ENCODE results near the gene TXNRD1.
"Not testable (repeated sequence)": the region's sequence is repeated elsewhere in the genome, so short reads cannot be mapped to it uniquely, and the experiment has no call there.

TXNRD1 gene

GRCh38 chr12:104197264-104197663, 18.3 kb upstream of the TXNRD1 start:
- DNase-seq: no peak

DNA sequence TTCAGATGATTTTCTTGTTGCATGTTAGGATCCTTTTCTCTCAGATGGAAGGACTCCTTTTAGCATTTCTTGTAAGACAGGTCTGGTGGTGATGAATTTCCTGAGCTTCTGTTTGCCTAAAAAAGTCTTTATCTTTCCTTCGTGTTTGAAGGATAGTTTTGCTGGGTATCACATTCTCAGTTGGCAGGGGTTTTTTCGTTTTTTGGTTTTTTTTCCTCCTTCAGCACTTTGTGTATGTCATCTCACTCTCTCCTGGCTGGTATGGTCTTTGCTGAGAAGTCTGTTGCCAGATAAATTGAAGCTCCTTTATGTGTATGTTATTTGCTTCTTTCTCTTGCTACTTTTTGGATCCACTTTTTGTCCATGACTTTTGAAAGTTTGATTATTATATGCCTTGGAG, 15.6 kb upstream of the TXNRD1 start:
- no peak for DNase-seq

GRCh38 chr12:104201238-104202001, 14.2 kb upstream of the TXNRD1 start:
- DNase-seq: peak; percentile 24

GRCh38 chr12:104204690-104205480, 10.7 kb upstream of the TXNRD1 start:
- no peak for DNase-seq

DNA sequence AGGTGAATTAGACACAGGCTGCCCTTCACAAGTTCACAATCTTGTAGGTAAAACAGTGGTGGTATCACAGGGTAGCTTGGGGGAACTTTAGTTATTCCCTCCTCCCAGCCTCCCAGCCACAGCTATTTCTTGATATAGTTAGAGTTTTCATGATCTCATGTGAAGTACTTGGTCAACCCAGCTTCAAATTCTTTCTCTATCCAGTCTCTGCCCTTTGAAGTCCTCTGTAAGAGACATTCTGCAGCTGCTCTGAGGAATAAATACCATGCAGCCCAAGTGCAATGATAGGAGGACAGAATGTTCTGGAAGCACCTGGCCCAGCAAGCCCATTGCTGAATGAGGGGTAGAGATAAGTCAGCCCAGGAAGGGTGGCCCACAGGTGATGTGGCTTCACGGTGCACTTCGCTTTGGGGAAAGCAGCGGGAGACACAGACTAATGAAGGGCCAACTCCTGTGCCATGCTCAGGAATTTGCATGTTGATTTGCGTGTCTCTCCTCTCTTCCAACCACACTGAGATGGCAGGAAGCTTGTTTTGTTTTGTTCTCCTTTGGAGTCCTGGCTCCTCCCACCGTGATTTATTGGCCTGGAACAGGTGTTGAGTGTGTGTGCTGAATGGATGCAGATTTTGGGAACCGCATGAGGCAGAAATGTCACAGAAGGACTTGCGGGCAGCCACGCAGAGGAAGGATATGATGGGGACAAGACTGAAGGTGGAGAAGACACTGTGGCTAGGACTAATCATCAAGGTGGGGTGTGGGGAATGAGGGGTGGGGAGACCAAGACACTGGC, 8.0 kb upstream of the TXNRD1 start:
- no peak for DNase-seq

GRCh38 chr12:104212516-104212915, 3.1 kb upstream of the TXNRD1 start:
- DNase-seq: no peak

DNA sequence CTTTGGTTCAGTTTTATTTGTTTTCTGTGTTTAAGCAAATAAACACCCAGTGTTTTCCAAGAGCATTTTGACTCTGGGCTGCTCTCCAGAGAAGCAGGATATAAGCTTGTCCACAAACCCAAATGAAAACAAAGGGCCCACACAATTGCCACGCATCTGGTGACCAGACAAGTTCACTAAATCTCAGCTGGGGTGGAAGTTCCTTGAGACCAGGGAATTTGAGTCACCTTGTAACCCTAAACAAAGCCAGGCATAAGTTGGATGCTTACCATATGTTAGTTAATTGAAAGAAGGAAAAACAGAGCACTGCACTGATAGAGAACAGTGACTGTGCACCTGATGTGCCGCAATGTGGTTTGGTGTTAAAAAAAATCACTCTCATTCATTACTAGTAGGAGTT, 1.6 kb upstream of the TXNRD1 start:
- no peak for DNase-seq

- DNase-seq: no peak
These were observed 944 bp downstream of the TXNRD1 start for GRCh38 chr12:104216521-104216924.

GRCh38 chr12:104218506-104218905, 2.9 kb downstream of the TXNRD1 start:
- DNase-seq: not testable (repeated sequence)

DNA sequence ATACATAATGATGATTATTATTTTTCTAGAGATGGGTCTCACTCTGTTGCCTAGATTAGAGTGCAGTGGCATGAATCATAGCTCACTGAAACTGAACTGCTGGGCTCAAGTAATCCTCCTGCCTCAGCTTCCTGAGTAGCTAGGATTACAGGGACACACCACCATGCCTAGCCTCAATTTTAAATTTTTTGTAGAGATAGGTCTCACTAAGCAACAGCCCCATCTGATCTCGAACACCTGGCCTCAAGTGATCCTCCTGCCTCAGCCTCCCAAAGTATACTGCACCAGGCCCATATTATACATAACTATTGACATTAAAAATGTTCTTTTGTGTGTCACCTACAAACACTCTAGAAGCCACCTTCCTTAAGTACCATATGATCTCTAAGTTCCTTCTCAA, 3.4 kb downstream of the TXNRD1 start:
- DNase-seq: no peak

- DNase-seq: no peak
These were observed 3.8 kb downstream of the TXNRD1 start for GRCh38 chr12:104219361-104219892.

- peak; percentile 76 for DNase-seq
These were observed 4.4 kb downstream of the TXNRD1 start for GRCh38 chr12:104219908-104220404.

GRCh38 chr12:104220931-104221330, 5.4 kb downstream of the TXNRD1 start:
- DNase-seq: no peak

DNA sequence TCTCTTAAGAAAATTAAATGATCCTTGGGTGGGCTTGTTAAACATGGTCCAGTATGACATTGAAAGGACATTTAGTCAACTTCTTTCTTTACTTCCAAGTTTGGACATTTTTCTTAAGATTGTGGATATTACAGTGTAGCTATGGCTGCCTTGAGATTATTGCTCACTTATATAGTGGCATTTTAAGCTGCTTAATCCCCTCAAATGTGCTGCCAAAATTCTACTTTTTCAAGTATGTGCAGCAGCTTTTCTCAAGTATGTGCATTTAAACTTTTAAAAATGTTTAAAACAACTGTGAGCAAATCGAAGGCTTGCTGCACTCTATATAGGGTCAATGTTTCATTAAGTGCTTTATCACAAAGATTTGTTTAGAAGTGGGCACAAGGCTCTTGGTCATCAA, 7.4 kb downstream of the TXNRD1 start:
- no peak for DNase-seq

DNA sequence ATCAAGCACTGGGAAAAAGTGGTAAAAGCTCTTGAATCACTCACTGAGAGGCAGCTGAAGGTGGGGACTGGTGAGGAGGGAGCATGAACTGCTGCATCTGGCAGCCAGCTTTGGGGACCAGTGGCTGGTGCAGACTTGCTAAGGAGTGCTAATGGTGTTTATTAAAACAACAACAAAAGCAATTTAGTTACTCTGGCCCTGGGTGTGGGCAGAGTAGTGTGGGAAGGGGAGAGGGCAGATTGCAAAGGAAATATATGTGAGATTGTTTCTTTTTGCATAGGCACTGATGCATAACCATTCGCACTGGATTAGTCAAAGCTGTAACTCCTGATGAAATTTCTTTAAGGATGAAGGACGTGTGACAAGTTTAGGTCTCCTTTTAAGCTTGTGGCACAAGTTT, 8.1 kb downstream of the TXNRD1 start:
- no peak for DNase-seq

DNA sequence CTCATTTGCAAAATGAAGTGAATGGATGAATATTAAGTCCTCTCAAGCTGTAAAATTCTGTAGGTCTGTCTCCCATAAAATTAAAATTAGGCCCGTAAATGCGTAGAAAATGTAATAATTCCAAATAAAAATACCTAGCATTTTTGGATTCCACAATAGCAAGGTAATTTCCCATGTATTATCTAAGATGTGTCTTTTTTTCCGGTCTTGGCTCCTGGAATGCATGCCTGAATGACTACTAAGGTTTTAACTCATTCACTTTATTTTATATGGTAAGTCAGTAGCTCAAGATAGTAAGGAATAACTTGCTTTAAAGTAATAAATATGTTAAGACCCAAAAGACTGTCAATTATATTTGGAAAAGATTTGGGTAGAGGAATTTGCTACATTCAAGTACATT, 11.1 kb downstream of the TXNRD1 start:
- no peak for DNase-seq

DNA sequence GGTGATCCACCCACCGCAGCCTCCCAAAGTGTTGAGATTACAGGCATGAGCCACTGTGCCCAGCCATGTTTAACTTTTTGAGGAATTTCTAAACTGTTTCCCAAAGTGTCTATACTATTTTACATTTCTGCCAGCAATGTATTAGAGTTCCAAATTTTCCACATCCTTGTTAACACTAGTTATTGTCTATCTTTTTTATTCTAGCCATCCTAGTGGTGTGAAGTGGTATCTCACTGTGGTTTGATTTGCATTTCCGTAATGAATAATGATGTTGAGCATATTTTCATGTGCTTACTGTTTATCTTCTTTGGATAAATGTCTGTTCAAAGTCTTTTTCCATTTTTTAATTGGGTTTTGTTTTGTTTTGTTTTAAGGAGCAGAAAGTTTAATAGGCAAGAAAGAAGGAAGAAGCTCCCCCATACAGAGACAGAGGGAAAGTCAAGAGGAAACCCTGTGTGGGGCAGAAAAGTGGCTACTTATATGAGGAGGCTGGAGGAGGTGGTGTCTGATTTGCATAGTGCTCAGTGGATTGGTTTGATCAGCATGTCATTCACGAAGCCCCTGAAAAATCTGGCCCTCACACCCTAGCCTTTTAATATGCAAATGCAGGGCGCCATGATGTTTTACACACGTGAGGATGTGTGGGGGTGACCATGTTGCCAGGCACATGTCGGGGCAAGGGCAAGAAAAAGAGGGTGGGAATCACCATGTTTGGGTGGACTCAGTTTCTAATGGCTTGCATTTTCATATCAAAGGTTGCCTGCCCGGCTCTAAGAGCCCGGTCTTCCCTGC, 14.9 kb downstream of the TXNRD1 start:
- no peak for DNase-seq

GRCh38 chr12:104232609-104233280, 17.2 kb downstream of the TXNRD1 start:
- DNase-seq: no peak

DNA sequence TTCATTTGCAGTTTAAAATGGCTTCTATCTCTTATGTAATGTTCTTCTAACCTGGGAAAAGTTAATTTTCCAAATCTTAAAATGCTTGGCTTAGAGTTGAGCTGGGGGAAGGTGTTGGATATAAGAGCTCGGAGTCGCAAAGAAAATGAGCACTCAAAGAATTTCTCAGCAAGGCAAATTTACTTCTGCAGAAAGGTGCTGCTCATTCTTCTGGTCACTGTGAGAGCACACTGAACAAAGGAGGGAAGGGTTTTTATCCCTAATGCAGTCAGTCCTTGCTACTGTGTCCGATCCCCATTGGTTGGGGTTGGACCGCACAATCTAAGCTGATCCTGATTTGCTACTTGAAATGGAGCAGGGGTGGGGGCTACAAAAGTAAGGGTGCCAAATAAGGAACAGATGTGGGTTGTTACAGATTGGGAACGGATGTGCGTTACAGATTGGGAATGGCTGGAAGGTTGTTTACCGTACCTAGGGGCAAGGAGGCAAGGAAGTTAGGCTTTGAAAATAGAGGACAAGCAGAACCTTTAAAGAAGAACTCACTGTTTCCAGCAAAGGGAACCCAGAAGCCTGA, 19.4 kb downstream of the TXNRD1 start:
- no peak for DNase-seq

- DNase-seq: no peak
These were observed 22.4 kb downstream of the TXNRD1 start for GRCh38 chr12:104237930-104238329.

- no peak for DNase-seq
These were observed 27.1 kb downstream of the TXNRD1 start for GRCh38 chr12:104242546-104243206.

All from NCI-H2081 treated with DMSO at 0.1 percent for 48 hours (cell line).